ENCODE measurements around the gene FGFR1OP2. TPM values are rescaled to one million over a fixed set of nuclear protein-coding genes. Genes with fewer than 3 reads are reported as not detected.
"Not testable (repeated sequence)": the region's sequence is repeated elsewhere in the genome, so short reads cannot be mapped to it uniquely, and the experiment has no call there.

FGFR1OP2 gene
- total and polyA plus RNA-seq, 5 donors, result 33.4 to 43.7 (median 38.7) TPM

GRCh38 chr12:26941215-26941594, 2.9 kb downstream of the FGFR1OP2 start:
- H3K9me3 ChIP-seq (ENCODE audit: control insufficient read depth, low read length), result no peaks in the 10 kb centered on the region
- no peak overlapping the region for H3K27ac ChIP-seq (ENCODE audit: low read length)
- intact Hi-C loops (cut with DNase I), result no loop called here
- H3K4me1 ChIP-seq (ENCODE audit: control insufficient read depth, insufficient read depth, low read length), result peaks cover 4% of the 10 kb centered on the region
- H3K27me3 ChIP-seq (ENCODE audit: control insufficient read depth, insufficient read depth), result no peaks in the 10 kb centered on the region
- ATAC-seq, result no peak
- WGBS, result 30% methylated on average over 1 of the region's 1 CpG
- peak overlapping the region; percentile 43 for H3K4me3 ChIP-seq (ENCODE audit: low read length)
- DNase-seq, result no peak

GRCh38 chr12:26948309-26948708, 10.0 kb downstream of the FGFR1OP2 start:
- ATAC-seq (no peak), DNase-seq (no peak)
- intact Hi-C loops (cut with DNase I), result no loop called here
- Histone ChIP-seq H3K4me1 (ENCODE audit: control insufficient read depth, insufficient read depth, low read length) (no peaks in the 10 kb centered on the region), H3K9me3 (ENCODE audit: control insufficient read depth, low read length) (no peaks in the 10 kb centered on the region), H3K27ac (ENCODE audit: low read length) (no peak overlapping the region), H3K27me3 (ENCODE audit: control insufficient read depth, insufficient read depth) (no peaks in the 10 kb centered on the region), H3K4me3 (ENCODE audit: low read length) (no peak overlapping the region)
- 96% methylated on average over 1 of the region's 1 CpG for WGBS

- Histone ChIP-seq H3K9me3 (ENCODE audit: control insufficient read depth, low read length) (no peaks in the 10 kb centered on the region), H3K27me3 (ENCODE audit: control insufficient read depth, insufficient read depth) (no peaks in the 10 kb centered on the region), H3K4me1 (ENCODE audit: control insufficient read depth, insufficient read depth, low read length) (no peaks in the 10 kb centered on the region), H3K4me3 (ENCODE audit: low read length) (no peak overlapping the region), H3K27ac (ENCODE audit: low read length) (no peak overlapping the region)
- intact Hi-C loops (cut with DNase I), result no loop called here
- peak; percentile 31 to 60 for ATAC-seq
- DNase-seq, result peak in 2 of 3 donors; percentile 20 to 62
- 45% methylated on average over 1 of the region's 1 CpG for WGBS
These were observed 15.2 kb downstream of the FGFR1OP2 start for GRCh38 chr12:26953447-26953846.

GRCh38 chr12:26954027-26954426, 15.8 kb downstream of the FGFR1OP2 start:
- intact Hi-C loops (cut with DNase I), result no loop called here
- no peak overlapping the region for H3K27ac ChIP-seq (ENCODE audit: low read length)
- DNase-seq (no peak), ATAC-seq (no peak)
- H3K9me3 ChIP-seq (ENCODE audit: control insufficient read depth, low read length), result no peaks in the 10 kb centered on the region
- 68% methylated on average over 4 of the region's 4 CpGs for WGBS
- no peaks in the 10 kb centered on the region for H3K4me1 ChIP-seq (ENCODE audit: control insufficient read depth, insufficient read depth, low read length)
- no peak overlapping the region for H3K4me3 ChIP-seq (ENCODE audit: low read length)
- H3K27me3 ChIP-seq (ENCODE audit: control insufficient read depth, insufficient read depth), result no peaks in the 10 kb centered on the region

- H3K9me3 ChIP-seq (ENCODE audit: control insufficient read depth, low read length); H3K27ac ChIP-seq (ENCODE audit: low read length); intact Hi-C loops (cut with DNase I); ATAC-seq; DNase-seq; H3K4me3 ChIP-seq (ENCODE audit: low read length); H3K4me1 ChIP-seq (ENCODE audit: control insufficient read depth, insufficient read depth, low read length); H3K27me3 ChIP-seq (ENCODE audit: control insufficient read depth, insufficient read depth): not testable (repeated sequence)
- WGBS, result 83% methylated on average over 7 of the region's 7 CpGs
These were observed 23.1 kb downstream of the FGFR1OP2 start for GRCh38 chr12:26961391-26961790.

DNA sequence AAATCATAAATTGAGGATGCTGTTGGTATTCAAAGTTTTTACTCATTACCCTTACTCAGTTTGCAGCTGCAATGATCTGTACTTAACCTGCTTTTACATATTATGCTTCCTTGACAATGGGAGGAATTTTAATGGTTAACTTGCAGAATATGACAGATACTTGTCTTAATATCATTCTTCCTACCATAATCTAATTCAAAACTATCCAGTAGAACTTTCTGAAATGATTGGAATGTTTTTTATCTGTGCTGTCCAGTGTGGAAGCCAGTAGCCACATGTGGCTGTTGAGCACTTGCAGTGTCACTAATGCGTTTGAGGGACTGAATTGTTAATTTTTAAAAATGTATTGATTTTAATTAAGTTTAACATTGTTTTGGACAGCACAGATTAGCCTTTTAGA, 23.5 kb downstream of the FGFR1OP2 start:
- Histone ChIP-seq H3K27me3 (ENCODE audit: control insufficient read depth, insufficient read depth) (no peaks in the 10 kb centered on the region), H3K4me3 (ENCODE audit: low read length) (no peak overlapping the region), H3K4me1 (ENCODE audit: control insufficient read depth, insufficient read depth, low read length) (no peaks in the 10 kb centered on the region), H3K9me3 (ENCODE audit: control insufficient read depth, low read length) (no peaks in the 10 kb centered on the region), H3K27ac (ENCODE audit: low read length) (no peak overlapping the region)
- intact Hi-C loops (cut with DNase I), result no loop called here
- WGBS, result 54% methylated on average over 1 of the region's 1 CpG
- no peak for DNase-seq
- ATAC-seq, result no peak

- Histone ChIP-seq H3K4me3 (ENCODE audit: low read length) (no peak overlapping the region), H3K4me1 (ENCODE audit: control insufficient read depth, insufficient read depth, low read length) (no peaks in the 10 kb centered on the region), H3K27ac (ENCODE audit: low read length) (no peak overlapping the region), H3K27me3 (ENCODE audit: control insufficient read depth, insufficient read depth) (no peaks in the 10 kb centered on the region), H3K9me3 (ENCODE audit: control insufficient read depth, low read length) (no peaks in the 10 kb centered on the region)
- DNase-seq, result no peak
- WGBS, result 96% methylated on average over 1 of the region's 1 CpG
- ATAC-seq, result no peak
- intact Hi-C loops (cut with DNase I), result no loop called here
These were observed 25.1 kb downstream of the FGFR1OP2 start for GRCh38 chr12:26963413-26963812.

- Histone ChIP-seq H3K27me3 (ENCODE audit: control insufficient read depth, insufficient read depth) (no peaks in the 10 kb centered on the region), H3K4me1 (ENCODE audit: control insufficient read depth, insufficient read depth, low read length) (no peaks in the 10 kb centered on the region), H3K27ac (ENCODE audit: low read length) (no peak overlapping the region), H3K9me3 (ENCODE audit: control insufficient read depth, low read length) (no peaks in the 10 kb centered on the region), H3K4me3 (ENCODE audit: low read length) (no peak overlapping the region)
- intact Hi-C loops (cut with DNase I), result no loop called here
- 74% methylated on average over 3 of the region's 3 CpGs for WGBS
- ATAC-seq (no peak), DNase-seq (no peak)
These were observed 28.6 kb downstream of the FGFR1OP2 start for GRCh38 chr12:26966842-26967241.

DNA sequence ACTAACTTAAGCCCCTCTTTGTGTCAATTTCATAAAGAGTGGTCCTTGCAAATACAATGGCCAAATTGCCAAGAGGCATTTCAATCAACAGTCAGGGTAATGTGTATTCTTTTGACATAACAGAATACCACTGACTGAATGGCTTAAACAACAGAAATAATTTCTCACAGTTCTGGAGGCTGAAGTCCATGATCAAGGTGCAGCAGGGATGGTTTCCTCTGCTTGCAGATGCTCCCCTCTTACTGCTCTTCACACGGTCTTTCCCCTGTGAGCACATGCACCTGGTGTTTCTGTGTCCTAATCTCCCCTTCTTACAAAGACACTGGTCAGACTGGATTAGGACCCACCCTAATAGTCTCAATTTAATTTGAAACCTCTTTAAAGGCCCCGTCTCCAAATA, 31.9 kb downstream of the FGFR1OP2 start:
- Histone ChIP-seq H3K27ac (ENCODE audit: low read length) (no peak overlapping the region), H3K4me3 (ENCODE audit: low read length) (no peak overlapping the region), H3K27me3 (ENCODE audit: control insufficient read depth, insufficient read depth) (no peaks in the 10 kb centered on the region), H3K9me3 (ENCODE audit: control insufficient read depth, low read length) (no peaks in the 10 kb centered on the region), H3K4me1 (ENCODE audit: control insufficient read depth, insufficient read depth, low read length) (no peaks in the 10 kb centered on the region)
- intact Hi-C loops (cut with DNase I), result no loop called here
- WGBS, result 97% methylated on average over 2 of the region's 2 CpGs
- no peak for DNase-seq
- no peak for ATAC-seq

DNA sequence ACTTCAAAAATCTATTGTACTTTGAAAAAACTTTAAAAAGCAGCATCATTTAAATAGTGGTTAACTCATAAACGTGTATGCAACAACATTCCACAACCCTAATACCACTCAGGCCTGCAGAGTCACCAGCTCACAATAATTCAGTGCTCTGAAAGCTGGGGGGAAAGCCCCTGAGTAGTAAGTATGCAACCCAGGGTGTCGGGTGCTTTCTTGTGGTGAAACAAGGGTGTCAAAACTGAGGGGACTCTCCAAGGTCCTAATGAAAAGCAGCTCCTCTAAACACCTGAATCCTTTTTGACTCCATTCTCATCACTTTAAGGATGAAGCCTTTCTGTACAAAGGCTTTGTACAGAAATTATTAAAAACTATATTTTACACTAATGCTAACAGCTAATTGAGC, 33.7 kb downstream of the FGFR1OP2 start:
- Histone ChIP-seq H3K27ac (ENCODE audit: low read length) (no peak overlapping the region), H3K9me3 (ENCODE audit: control insufficient read depth, low read length) (no peaks in the 10 kb centered on the region), H3K4me3 (ENCODE audit: low read length) (no peak overlapping the region), H3K4me1 (ENCODE audit: control insufficient read depth, insufficient read depth, low read length) (no peaks in the 10 kb centered on the region), H3K27me3 (ENCODE audit: control insufficient read depth, insufficient read depth) (no peaks in the 10 kb centered on the region)
- ATAC-seq, result no peak
- no peak for DNase-seq
- WGBS, result 83% methylated on average over 2 of the region's 2 CpGs
- intact Hi-C loops (cut with DNase I), result no loop called here

DNA sequence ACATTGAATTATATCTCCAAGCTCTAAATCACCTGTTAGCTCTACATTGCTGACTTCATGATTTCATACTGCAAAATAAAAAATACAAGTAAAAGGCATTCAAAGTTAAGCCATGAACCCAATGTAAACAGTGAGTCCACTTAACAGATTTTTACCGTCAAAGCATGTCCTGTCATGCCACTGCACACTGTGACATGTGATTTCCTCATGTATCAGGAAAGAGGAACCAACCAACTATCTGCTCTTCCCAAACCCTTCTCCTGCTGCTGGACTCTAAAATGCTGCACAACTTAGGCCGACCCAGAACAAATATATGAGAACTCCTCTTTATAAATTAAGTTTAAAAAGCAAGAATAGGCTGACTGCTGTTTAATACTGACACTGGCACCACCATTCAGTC, 38.4 kb downstream of the FGFR1OP2 start:
- DNase-seq (no peak), ATAC-seq (no peak)
- no peak overlapping the region for H3K27ac ChIP-seq (ENCODE audit: low read length)
- no peaks in the 10 kb centered on the region for H3K4me1 ChIP-seq (ENCODE audit: control insufficient read depth, insufficient read depth, low read length)
- intact Hi-C loops (cut with DNase I), result no loop called here
- 87% methylated on average over 2 of the region's 2 CpGs for WGBS
- H3K27me3 ChIP-seq (ENCODE audit: control insufficient read depth, insufficient read depth), result no peaks in the 10 kb centered on the region
- H3K4me3 ChIP-seq (ENCODE audit: low read length), result no peak overlapping the region
- no peaks in the 10 kb centered on the region for H3K9me3 ChIP-seq (ENCODE audit: control insufficient read depth, low read length)

DNA sequence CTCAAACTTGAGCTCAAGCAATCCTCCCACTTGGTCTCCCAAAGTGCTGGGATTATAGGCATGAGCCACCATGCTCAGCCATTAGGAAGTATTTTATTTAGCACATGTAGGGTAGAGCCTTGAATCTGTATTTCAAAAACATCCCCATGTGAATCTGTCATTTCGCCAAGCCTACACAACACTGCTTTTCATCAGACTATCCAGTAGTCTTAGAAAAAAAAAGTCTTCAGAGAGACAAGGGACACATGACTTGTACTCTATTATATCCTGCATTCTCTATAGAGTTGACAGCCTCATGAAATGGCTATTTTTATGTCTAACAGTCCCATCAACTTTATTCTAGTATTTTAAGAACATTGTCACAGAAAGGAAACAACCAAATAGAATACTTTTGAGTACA, 40.5 kb downstream of the FGFR1OP2 start:
- H3K9me3 ChIP-seq (ENCODE audit: control insufficient read depth, low read length), result no peaks in the 10 kb centered on the region
- H3K4me1 ChIP-seq (ENCODE audit: control insufficient read depth, insufficient read depth, low read length), result no peaks in the 10 kb centered on the region
- H3K4me3 ChIP-seq (ENCODE audit: low read length), result no peak overlapping the region
- ATAC-seq, result no peak
- no peak overlapping the region for H3K27ac ChIP-seq (ENCODE audit: low read length)
- DNase-seq, result no peak
- intact Hi-C loops (cut with DNase I), result no loop called here
- H3K27me3 ChIP-seq (ENCODE audit: control insufficient read depth, insufficient read depth), result no peaks in the 10 kb centered on the region
- WGBS, result 91% methylated on average over 1 of the region's 1 CpG

Data from right cardiac atrium (tissue), 5 donors.